Measurements from ENCODE around the gene PKD2.

DNA sequence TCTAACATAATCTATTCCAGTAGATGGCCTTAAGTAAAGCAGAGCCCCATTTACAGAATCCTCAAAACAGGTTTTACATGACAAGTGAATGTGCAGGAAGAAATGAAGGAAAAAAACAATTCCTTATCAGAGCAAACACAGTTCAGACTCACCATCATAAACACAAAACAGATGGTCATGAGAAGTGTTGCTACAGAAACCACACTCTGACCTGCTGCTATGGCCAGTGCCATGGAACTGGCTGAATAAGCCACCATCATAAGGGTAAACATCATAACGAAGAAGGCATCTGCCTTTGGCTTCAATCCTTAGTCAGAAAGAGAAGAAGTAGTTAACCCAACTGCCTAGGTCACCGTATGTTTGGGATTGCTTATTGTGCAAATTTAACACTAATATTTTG, 89.9 kb downstream of the PKD2 start:
- TF ChIP-seq, protein P1, sequence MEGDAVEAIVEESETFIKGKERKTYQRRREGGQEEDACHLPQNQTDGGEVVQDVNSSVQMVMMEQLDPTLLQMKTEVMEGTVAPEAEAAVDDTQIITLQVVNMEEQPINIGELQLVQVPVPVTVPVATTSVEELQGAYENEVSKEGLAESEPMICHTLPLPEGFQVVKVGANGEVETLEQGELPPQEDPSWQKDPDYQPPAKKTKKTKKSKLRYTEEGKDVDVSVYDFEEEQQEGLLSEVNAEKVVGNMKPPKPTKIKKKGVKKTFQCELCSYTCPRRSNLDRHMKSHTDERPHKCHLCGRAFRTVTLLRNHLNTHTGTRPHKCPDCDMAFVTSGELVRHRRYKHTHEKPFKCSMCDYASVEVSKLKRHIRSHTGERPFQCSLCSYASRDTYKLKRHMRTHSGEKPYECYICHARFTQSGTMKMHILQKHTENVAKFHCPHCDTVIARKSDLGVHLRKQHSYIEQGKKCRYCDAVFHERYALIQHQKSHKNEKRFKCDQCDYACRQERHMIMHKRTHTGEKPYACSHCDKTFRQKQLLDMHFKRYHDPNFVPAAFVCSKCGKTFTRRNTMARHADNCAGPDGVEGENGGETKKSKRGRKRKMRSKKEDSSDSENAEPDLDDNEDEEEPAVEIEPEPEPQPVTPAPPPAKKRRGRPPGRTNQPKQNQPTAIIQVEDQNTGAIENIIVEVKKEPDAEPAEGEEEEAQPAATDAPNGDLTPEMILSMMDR (IDR thresholded peaks at IDR 0.05; ENCODE audit: low read length): no peak
- TF ChIP-seq EZH2phosphoT487 (IDR thresholded peaks at IDR 0.05; ENCODE audit: low read length): no peak

Measured in MM.1S (cell line).